HG03469 (cell line): ENCODE measurements around the gene OSBPL7.

Experiments used
- ATAC-seq: cut with Tn5 transposase; IDR thresholded peaks from one replicate; pipeline ENCODE4 v1.9.1; 2021; ENCODE audit warnings: mild to moderate bottlenecking, moderate library complexity, moderate number of reproducible peaks; ENCODE audit not compliant: unreplicated experiment

OSBPL7 gene

DNA sequence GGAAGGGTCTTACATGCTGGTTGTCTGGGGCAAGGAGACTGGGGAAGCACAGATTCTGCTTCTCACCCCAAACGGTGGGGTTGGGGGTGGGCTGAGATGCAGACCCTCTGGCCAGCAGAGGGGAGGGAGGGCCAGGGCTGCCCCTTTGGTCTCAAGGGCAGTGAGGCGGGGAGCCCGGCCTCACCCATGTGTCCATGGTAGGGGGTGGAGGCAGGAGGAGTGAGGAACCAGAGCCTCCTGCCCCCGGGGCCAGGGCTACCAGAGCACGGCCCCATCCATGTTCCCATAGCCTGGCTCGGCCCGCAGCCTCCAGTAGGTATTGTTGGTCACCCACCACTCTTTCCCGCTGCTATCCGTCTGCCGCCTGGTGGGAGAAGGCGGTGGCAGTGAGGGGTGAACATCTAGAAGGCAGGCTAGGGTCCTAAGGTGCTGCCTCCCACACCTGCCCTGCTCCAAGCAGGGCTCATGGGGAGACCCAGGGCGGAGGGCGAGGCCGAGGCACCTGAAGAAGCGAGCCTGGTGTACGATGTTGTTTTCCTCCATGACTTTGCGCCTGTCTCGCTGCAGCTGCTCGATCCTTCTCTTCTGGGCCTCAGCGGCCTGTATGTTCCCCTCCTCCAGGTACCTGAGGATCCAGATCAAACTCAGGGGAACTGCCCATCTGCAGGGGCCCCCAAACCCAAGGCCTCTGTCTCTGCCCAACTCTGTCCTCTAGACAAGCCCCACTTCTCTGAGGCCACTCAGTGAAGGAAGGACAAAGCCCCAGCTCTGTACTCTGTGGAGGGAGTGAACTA, 13.4 kb downstream of the OSBPL7 start:
- no peak for ATAC-seq

DNA sequence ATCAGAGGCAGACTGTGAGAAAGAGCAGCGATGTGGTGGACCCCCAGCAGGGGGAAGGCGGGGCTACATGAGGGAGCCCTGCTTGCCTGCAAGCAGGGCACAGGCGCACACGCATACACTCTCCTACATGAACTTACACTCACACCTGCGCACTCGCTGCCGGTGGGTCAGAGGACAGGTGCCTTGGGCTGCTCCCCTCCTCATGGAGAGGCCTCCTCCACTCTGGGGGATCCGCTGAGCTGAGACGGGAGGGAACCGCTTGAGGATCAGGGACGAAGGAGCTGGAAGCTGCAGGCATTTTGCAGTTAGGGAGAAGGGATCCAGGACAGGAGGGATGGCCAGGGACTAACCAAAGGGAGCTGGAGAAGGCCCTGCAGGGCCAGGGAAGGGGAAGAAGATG, 14.2 kb downstream of the OSBPL7 start:
- no peak for ATAC-seq

DNA sequence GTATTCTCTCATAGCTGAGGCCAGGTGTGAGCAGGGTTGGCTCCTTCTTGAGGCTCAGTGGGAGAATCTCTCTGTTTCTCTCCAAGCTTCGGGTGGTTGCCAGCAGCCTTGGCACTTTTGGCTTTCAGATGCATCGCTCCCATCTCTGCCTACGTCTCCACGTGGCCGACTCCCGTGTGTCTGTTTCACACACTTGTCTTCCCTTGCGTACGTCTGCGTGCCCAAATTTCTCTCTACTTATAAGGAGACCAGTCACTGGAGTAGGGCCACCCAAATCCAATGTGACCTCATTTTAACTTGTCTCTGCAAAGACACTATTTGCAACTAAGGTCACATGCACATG, 14.7 kb downstream of the OSBPL7 start:
- ATAC-seq = no peak

DNA sequence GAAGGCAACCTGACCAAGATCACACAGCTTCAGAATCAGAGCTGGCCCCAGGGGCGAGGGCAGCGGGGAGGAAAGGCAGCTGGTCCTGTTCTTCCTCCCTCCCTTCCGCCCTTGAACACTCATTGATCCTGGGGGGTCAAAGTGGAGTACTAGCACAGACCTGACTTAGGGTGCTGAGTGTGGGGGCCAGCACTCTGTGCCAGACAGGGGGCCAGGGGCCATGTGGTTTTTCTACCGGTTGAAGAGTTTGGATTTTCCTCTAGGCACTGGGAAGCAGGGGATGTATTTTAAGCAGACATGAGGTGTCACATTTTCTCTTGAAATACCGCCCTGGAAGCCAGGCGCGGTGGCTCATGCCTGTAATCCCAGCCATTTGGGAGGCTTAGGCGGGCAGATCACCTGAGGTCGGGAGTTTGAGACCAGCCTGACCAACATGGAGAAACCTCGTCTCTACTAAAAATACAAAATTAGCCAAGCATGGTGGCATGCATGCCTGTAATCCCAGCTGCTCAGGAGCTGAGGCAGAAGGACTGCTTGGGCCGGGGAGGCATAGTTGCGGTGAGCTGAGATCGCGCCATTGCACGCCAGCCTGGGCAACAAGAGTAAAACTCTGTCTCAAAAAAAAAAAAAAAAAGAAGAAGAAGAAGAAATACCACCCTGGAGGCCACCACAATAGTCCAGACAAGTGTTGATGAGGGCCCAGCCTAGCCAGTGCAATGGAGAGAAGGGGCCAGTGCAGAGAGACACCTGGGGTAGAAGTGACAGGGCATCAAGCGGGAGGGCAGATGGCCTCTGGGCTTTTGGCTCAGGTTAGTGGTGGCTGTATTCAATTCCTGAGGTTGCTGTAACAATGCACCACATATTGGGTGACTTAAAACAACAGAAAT, 15.3 kb downstream of the OSBPL7 start:
- ATAC-seq = no peak

DNA sequence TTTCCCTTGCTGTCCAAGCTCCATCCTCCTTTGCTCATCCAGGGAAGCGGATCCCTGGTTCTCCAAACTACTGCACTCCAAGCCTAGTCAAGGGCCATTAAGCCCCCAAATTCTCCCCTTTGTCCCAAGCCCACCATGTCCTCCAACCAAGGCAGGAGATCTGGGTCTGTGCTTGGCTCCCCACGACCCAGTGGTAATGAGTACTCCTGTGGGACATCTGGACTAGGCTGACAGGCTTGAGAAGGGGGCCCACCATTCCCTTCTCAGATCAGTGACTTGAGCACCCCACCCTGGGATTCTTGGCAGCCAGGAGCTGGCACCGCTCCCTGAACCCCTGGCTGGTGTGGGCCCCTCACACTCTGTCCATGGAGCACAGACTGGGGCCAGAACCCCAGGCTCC, 17.1 kb downstream of the OSBPL7 start:
- ATAC-seq = no peak

DNA sequence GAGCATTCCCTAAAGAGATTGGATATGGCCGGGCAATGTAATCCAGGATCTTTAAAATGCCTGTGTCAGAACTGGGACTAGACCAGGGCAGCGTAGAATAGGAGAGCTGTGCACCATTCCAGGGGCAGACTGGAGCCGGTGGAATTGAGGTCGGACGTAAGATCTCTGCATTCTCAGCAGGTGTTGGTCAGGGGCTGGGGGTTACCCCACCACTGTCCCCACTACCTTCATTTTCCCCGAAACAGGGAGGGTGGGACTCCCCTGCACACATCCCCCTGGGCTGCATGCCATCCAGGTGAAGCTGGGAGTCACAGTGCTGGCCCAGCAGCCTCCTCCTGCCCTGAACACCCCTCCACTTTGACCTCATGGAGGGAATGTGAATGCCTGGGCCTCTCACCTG, 17.8 kb downstream of the OSBPL7 start:
- ATAC-seq = no peak

DNA sequence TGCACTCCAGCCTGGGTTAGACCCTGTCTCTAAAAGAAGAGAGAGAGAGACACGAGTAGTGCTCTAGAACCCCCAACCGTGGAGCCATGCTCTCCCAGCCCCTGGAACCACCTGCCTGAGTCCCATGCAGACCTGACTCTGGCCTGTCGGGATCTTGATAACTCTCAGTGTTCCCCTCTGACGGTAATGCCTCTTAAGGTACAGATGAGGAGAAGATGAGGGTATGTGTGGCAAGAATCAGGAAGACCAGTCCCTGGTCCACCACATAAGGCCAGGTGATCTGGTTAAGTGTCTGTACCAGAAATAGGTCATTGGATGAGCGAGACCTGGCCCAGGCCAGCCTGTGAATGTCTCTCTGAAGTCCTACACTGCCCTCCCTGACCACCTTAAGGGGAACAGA, 18.4 kb downstream of the OSBPL7 start:
- ATAC-seq = no peak

DNA sequence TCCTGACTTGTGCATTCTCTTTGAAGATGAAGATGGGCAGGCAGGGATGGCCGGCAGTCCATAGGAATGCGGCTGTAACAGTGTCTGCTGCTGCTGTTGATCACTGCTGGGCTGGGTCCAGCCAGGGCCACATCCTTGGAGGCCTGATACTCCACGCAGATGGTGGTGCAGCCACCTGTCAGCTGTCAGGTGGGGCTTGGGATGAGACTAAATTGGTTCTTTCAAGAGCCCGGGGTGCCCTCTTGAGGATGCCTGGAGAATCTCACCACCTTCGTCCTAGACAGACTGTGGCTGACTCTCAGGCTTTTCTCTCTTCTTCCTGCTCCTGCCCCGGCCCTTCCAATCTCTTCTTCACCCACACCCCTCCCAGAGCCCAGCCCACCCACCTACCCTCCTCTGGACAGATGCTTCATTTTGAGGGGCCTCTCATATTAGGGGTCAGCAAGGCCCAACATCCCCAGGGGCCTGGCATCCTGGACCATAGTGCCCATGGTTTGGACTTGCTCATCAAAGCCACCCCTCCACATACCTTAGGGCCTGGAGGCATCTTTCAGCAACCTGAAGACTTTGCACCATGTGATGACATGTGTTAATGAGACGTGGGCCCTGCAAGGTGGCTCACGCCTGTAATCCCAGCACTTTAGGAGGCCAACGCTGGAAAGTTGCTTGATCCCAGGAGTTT, 19.1 kb downstream of the OSBPL7 start:
- no peak for ATAC-seq

DNA sequence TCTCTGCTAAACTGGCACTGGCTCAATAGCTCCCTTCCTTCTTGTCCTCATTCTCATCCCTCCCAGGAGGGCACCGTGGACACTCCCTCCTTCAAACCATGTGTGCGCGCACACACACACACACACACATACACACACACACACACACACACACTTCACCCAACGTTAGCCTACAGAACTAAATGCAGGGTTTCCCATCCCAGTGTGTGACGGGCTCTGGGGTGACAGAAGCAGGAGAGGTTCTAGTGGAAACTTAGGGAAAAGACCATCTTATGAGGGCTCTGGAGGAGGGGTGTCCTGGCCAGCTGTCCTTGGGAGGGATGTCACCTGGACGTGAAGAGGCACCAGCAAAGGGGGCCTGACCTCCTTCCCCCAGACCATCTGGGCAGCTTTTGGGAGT, 19.7 kb downstream of the OSBPL7 start:
- ATAC-seq = no peak

DNA sequence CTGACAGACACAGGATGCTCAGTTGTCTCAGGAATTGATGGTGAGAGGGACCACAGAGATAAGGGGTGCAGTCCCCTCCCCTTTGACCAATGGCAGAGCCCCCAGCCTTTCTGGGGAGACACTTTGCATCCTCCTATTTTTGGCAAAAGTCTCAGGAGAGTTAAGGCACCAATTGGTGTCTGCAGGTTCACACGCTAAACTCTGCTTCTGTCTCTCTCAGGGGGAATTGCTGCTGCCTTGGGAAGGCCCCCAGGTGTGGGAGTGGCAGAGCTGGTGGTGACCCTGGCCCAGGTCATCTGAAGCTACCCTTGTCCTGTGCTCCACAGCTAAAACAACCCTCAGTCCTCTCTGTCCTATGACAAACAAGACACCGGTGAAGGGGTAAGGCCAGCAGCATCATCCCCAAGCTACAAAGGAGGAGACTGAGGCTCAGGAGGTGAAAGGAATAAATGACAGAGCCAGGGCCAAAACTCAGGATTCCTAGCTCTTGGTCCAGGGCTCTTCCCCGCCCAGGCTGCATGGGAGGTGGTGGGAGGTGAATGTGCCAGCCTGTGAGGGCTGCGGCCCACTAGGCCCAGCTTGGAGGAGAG, 20.3 kb downstream of the OSBPL7 start:
- ATAC-seq = no peak

DNA sequence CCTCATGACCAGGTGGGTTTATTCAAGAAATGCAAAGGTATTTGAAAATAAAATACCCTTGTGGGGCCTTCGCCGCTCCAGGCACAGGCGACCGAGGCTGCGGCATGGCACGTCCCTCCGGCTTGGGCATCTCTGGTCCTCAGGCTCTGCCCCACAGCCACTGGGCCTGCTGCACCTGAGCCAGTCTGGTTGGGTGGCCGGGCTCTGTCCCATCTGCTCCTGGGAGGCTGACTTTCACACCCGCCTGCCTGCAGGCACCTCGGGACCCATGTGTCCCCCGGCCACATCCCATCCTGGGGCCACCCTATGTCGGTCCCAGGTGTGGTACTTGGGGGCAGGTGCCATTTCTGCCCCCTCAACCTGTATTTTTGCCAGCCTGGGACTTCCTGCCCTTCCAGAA, 20.9 kb downstream of the OSBPL7 start:
- no peak for ATAC-seq

DNA sequence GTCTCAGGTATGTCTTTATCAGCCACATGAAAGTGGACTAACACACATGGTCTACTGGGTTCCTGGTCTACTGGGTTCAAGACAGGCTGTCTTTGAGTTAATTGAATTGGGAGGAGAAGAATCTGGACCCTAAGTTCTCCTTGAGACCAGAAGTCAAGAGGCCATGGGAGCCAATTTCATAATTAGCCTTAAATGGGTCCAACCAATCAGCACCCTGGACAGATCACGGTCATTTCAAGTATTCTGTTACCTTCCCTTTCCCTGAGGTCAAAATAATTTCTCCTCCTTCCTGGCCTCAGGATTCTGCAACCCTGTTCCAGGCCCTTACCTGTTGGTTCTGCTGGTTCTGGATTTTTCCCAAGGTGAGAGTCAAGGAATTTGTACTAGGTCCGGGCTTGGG, 23.8 kb downstream of the OSBPL7 start:
- ATAC-seq = no peak

DNA sequence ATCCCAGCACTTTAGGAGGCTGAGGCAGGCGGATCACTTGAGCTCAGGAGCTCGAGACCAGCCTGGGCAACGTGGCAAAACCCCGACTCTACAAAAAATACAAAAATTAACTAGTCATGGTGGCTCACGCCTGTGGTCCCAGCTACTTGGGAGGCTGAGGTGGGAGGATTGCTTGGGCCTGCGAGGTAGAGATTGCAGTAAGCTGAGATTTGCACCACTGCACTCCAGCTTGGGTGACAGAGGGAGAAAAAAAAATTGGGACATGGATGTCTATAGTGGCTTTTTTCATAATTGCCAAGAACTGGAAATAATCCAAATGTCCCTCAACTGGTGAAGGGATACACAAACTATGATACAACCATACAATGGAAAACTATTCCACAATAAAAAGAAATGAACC, 28.6 kb downstream of the OSBPL7 start:
- ATAC-seq = no peak

DNA sequence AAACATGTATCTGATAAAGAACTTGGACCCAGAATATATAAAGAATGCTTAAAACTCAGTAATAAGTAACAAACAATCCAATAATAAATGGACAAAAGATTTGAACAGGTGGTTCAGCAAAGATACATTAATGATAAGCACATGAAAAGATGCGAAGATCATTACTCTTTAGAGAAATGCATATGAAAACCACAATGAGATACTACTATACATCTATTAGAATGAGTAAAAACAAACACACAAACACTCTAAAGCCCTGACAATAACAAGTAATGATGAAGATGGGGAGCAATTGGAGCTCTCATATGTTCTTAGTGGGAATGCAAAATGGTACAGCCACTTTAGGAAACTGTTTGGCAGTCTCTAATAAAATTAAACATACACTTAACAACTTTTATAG, 29.1 kb downstream of the OSBPL7 start:
- no peak for ATAC-seq

DNA sequence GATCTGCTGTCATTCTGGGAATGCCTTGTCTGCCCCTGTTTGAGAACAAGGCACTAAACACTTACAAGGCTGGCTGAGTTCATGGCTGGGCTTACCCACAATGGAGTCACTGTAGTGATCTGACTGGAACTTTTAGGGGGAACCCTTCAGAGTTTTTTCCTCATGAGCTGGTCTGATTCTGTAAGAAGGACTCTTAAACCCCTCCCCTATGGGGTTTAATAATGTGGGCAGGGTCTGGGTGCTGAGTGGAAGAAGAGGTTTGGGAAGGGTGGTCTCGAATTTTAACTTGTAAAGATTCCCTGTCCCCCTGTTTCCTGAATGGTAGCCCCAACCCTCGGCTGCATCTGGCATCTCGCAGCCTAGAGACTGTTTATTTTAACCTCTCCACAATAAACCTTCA, 30.6 kb downstream of the OSBPL7 start:
- no peak for ATAC-seq

DNA sequence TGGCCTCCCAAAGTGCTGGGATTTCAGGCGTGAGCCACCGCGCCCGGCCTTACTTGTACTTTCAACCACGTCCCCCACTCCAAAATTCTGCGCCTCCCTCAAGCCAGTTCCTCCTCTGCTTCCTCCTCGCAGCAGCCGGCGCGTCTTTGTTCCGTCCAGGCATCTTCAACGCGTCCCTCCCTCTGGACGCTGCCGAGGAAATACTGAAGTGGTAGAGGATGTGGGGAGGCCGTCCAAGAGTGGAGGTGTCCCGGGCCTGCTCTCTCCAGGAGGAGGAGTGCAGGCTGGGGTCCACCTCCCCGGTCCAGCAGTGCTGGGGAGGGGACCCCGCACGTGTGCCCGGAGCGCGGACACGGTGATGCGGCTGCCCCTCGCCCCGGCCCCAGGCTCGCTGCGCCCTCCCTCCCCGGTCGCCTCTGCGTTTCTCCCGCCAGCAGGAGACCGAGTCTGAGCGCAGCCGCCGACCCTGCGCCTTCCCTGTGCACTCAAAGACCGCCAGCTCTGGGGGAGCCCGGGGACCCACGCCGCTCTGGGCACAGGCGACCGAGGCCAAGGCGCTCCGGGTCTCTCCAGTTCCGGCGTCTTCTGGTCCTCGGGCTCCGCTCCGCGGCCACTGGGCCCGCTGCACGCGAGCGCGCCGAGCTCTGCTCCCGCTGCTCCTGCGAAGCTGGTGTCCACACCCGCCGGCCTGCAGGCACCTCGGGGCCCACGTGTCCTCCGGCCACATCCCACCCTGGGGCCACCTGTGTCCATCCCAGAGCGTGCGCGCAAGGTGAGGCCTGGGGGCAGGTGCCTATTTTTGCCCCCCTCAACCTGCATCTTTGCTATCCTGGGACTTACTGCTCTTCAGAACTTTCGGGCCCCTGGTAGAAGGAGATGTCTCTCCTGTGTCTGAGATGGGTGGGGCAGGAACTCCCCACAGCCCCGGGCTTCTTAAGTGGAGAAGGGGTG, 31.7 kb downstream of the OSBPL7 start:
- no peak for ATAC-seq

DNA sequence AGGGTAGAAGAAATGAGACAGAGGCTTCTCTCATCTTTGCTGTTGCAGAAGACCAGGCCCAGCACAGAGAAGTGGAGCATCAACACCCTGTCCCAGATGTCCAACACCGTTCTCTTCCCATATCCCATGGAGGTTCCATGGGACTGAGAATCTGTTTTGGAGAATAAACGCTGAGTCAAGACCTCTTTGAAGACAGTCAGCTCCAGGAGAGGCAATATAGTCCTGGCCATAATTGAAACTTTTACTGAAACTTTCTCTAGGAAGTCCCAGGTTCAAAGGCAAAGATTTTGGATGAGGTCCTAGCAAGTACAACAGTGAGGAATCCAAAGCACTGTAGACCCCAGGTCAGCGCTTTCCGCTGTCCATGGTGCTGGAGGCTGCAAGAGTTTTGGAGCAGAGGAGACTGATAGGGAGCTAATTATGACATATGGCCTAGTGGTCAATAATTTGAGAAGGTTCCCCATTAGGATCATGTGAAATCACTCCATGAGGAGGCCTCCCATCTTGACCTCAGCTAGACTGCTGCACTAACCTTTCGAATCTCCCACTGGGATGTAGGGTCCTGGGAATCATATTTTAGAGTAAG, 36.0 kb downstream of the OSBPL7 start:
- ATAC-seq = no peak

DNA sequence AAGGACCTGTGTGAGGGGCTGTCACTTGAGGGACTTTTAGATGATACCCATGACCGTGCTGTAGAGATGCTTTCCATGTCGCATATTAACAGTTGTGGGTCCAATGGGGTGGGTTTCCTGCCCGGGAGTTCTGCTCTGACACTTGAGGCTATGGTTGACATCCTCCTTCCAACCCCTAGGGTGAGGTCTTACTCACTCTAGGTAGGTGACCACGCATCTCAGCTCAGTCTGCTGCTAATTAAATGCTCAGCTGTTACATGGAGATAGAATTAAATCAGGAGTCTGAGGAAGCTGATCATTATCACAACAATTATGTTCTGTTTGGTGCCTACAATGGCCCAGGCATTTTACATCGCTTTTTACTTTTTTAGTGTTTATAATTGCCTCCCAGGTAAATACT, 40.2 kb downstream of the OSBPL7 start:
- ATAC-seq = no peak

DNA sequence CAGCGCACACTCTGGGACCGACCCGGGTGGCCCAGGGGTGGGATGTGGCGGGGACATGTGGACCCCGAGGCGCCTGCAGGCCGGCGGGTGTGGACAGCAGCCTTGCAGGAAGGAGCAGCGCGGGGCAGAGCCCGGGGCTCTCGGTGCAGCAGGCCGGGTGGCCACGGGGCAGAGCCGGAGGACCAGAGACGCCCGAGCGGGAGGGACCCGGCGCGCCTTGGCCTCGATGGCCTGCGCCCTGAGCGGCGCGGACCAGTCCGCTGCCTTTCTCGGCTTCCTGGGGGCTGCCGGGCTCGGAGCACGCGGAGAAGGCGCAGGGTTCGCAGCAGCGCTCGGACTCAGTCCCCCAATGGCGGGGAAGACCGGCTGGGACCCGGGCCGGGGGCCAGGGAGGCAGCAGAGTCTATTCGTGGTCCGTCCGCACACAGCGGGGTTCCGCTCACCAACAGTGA, 43.4 kb downstream of the OSBPL7 start:
- no peak for ATAC-seq
